ENCODE measurements around the gene TNPO3. TPM values are rescaled to one million over a fixed set of nuclear protein-coding genes. Genes with fewer than 3 reads are reported as not detected.

The TNPO3 gene
- total and polyA plus RNA-seq, 2 donors from 2014 or later = 20.1 to 35.7 TPM

- FAIRE-seq = no peak
- no peak overlapping the region for H3K27ac ChIP-seq (ENCODE audit: low read depth in 2 of 2, low read length in 2 of 2)
- intact Hi-C loops (cut with DNase I) = no loop called here
- no peak overlapping the region for H3K4me3 ChIP-seq (ENCODE audit: low read length in 3 of 3)
- TF ChIP-seq CTCF (IDR thresholded peaks at IDR 0.05; ENCODE audit: borderline replicate concordance, extremely low read depth, insufficient read depth) = peak; percentile 99
- no peaks in the 10 kb centered on the region for H3K4me1 ChIP-seq (ENCODE audit: control insufficient read depth in 2 of 3, insufficient read depth in 2 of 3, low read depth in 1 of 3, low read length in 3 of 3)
- peak; percentile 89 to 93 (median 91) for DNase-seq
- no peak overlapping the region for H3K9ac ChIP-seq (ENCODE audit: low read length in 3 of 3)
- no peaks in the 10 kb centered on the region for H3K27me3 ChIP-seq (ENCODE audit: control insufficient read depth, insufficient read depth, low read length)
- H3K36me3 ChIP-seq (ENCODE audit: control insufficient read depth in 2 of 3, insufficient read depth in 3 of 3, low read length in 3 of 3) = no peaks in the 10 kb centered on the region
- H3K9me3 ChIP-seq (ENCODE audit: control insufficient read depth in 2 of 3, insufficient read depth in 1 of 3, low read length in 3 of 3) = no peaks in the 10 kb centered on the region
Measured at GRCh38 chr7:129091484-129092002, 36.6 kb upstream of the TNPO3 start.

- H3K36me3 ChIP-seq (ENCODE audit: control insufficient read depth in 2 of 3, insufficient read depth in 3 of 3, low read length in 3 of 3) = no peaks in the 10 kb centered on the region
- DNase-seq (no peak), FAIRE-seq (no peak)
- no peak overlapping the region for H3K4me3 ChIP-seq (ENCODE audit: low read length in 3 of 3)
- H3K9me3 ChIP-seq (ENCODE audit: control insufficient read depth in 2 of 3, insufficient read depth in 1 of 3, low read length in 3 of 3) = no peaks in the 10 kb centered on the region
- intact Hi-C loops (cut with DNase I) = no loop called here
- no peak for TF ChIP-seq CTCF (IDR thresholded peaks at IDR 0.05; ENCODE audit: borderline replicate concordance, extremely low read depth, insufficient read depth)
- H3K27ac ChIP-seq (ENCODE audit: low read depth in 2 of 2, low read length in 2 of 2) = no peak overlapping the region
- no peaks in the 10 kb centered on the region for H3K4me1 ChIP-seq (ENCODE audit: control insufficient read depth in 2 of 3, insufficient read depth in 2 of 3, low read depth in 1 of 3, low read length in 3 of 3)
- H3K9ac ChIP-seq (ENCODE audit: low read length in 3 of 3) = no peak overlapping the region
- no peaks in the 10 kb centered on the region for H3K27me3 ChIP-seq (ENCODE audit: control insufficient read depth, insufficient read depth, low read length)
Measured at GRCh38 chr7:129090300-129090907, 35.5 kb upstream of the TNPO3 start.

- no peaks in the 10 kb centered on the region for H3K4me1 ChIP-seq (ENCODE audit: control insufficient read depth in 2 of 3, insufficient read depth in 2 of 3, low read depth in 1 of 3, low read length in 3 of 3)
- intact Hi-C loops (cut with DNase I) = no loop called here
- no peak overlapping the region for H3K9ac ChIP-seq (ENCODE audit: low read length in 3 of 3)
- no peaks in the 10 kb centered on the region for H3K9me3 ChIP-seq (ENCODE audit: control insufficient read depth in 2 of 3, insufficient read depth in 1 of 3, low read length in 3 of 3)
- no peaks in the 10 kb centered on the region for H3K27me3 ChIP-seq (ENCODE audit: control insufficient read depth, insufficient read depth, low read length)
- no peak overlapping the region for H3K4me3 ChIP-seq (ENCODE audit: low read length in 3 of 3)
- FAIRE-seq (no peak), DNase-seq (no peak)
- TF ChIP-seq CTCF (IDR thresholded peaks at IDR 0.05; ENCODE audit: borderline replicate concordance, extremely low read depth, insufficient read depth) = no peak
- no peak overlapping the region for H3K27ac ChIP-seq (ENCODE audit: low read depth in 2 of 2, low read length in 2 of 2)
- H3K36me3 ChIP-seq (ENCODE audit: control insufficient read depth in 2 of 3, insufficient read depth in 3 of 3, low read length in 3 of 3) = no peaks in the 10 kb centered on the region
Measured at GRCh38 chr7:129089521-129090212, 34.8 kb upstream of the TNPO3 start.
